HG03575 (cell line): Measurements from ENCODE around the gene CELF1.
"Not testable (repeated sequence)": the region's sequence is repeated elsewhere in the genome, so short reads cannot be mapped to it uniquely, and the experiment has no call there.

Source experiments
- ATAC-seq: cut with Tn5 transposase; IDR thresholded peaks from one replicate; pipeline ENCODE4 v1.9.1; 2021; ENCODE audit not compliant: unreplicated experiment, insufficient number of reproducible peaks, low FRiP score; ENCODE audit errors: extremely low read depth

CELF1 gene

GRCh38 chr11:47467357-47467756, 85.6 kb downstream of the CELF1 start:
- no peak for ATAC-seq

- no peak for ATAC-seq
Measured at GRCh38 chr11:47466701-47467250, 86.2 kb downstream of the CELF1 start.

GRCh38 chr11:47466201-47466600, 86.7 kb downstream of the CELF1 start:
- ATAC-seq: no peak

- no peak for ATAC-seq
Measured at GRCh38 chr11:47464483-47464882, 88.4 kb downstream of the CELF1 start.

- ATAC-seq: no peak
Measured at GRCh38 chr11:47461876-47462275, 91.1 kb downstream of the CELF1 start.

- ATAC-seq: no peak
Measured at GRCh38 chr11:47460571-47461235, 92.2 kb downstream of the CELF1 start.

- ATAC-seq: not testable (repeated sequence)
Measured at GRCh38 chr11:47454258-47454671, 98.7 kb downstream of the CELF1 start.

- ATAC-seq: no peak
Measured at GRCh38 chr11:47453365-47453764, 99.6 kb downstream of the CELF1 start.

- ATAC-seq: no peak
Measured at GRCh38 chr11:47451990-47452389, 100.9 kb downstream of the CELF1 start.

GRCh38 chr11:47451436-47451835, 101.5 kb downstream of the CELF1 start:
- ATAC-seq: no peak

GRCh38 chr11:47449541-47449940, 103.4 kb downstream of the CELF1 start:
- no peak for ATAC-seq

GRCh38 chr11:47448566-47449427, 104.1 kb downstream of the CELF1 start, which contains the start of gene RAPSN:
Gene RAPSN, minus strand, starts transcription at chr11:47449136. Its CDS starts 172 bp downstream, at chr11:47448964.
- no peak for ATAC-seq

- no peak for ATAC-seq
Measured at GRCh38 chr11:47447906-47448305, 105.0 kb downstream of the CELF1 start.

GRCh38 chr11:47446833-47447232, 106.1 kb downstream of the CELF1 start:
- no peak for ATAC-seq

GRCh38 chr11:47445840-47446239, 107.1 kb downstream of the CELF1 start:
- ATAC-seq: no peak

- ATAC-seq: no peak
Measured at GRCh38 chr11:47443817-47444216, 109.1 kb downstream of the CELF1 start.

GRCh38 chr11:47443028-47443700, 109.8 kb downstream of the CELF1 start:
- ATAC-seq: no peak

GRCh38 chr11:47442514-47442913, 110.4 kb downstream of the CELF1 start:
- ATAC-seq: no peak

- no peak for ATAC-seq
Measured at GRCh38 chr11:47441421-47441820, 111.5 kb downstream of the CELF1 start.
